ENCODE data around the gene LY6G6D. TPM values are rescaled to one million over a fixed set of nuclear protein-coding genes. Genes with fewer than 3 reads are reported as not detected.

The LY6G6D gene
- total and polyA plus RNA-seq, 2 of the 13 experiments (the other 11 are each of a cell fraction or from before 2014, with no cell fraction given) = not detected

DNA sequence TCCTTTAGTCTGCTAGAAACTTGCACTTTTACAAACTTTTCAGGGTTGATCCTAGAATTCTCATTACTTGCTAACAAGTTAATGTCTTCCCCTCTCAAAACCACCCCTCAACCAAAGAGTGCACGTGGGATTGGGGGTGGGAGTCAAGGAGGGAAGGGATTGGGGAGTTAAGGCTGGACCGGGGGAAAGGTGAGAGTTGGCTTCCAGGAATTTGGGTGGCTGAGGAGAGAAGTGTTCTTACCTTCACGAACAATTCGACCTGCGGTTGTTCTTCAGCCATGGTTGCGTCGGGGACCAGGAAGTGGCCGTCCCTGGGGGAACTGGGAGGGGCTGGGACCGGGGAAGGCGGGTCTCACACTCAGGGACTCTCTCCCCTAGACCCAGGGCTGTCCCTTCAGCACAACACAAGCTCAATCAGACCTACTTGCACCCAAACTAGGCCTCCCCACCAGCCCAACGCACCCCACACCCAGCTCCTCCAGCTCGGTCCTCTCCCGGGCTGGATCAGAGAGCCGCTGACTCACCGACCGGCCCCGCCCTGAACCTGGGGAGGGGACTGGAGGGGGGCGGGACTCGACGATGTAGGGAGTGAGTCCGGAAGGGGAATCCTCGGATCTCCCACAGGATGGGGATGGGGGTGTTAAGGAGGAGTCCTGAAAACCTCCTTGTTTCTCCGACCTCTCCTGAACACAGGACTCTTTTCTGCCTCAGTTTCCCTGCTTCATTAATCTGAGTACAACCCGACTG is 21.0 kb downstream of the LY6G6D start, which contains the start of gene CLIC1 (continued):
- TF ChIP-seq, protein P1, sequence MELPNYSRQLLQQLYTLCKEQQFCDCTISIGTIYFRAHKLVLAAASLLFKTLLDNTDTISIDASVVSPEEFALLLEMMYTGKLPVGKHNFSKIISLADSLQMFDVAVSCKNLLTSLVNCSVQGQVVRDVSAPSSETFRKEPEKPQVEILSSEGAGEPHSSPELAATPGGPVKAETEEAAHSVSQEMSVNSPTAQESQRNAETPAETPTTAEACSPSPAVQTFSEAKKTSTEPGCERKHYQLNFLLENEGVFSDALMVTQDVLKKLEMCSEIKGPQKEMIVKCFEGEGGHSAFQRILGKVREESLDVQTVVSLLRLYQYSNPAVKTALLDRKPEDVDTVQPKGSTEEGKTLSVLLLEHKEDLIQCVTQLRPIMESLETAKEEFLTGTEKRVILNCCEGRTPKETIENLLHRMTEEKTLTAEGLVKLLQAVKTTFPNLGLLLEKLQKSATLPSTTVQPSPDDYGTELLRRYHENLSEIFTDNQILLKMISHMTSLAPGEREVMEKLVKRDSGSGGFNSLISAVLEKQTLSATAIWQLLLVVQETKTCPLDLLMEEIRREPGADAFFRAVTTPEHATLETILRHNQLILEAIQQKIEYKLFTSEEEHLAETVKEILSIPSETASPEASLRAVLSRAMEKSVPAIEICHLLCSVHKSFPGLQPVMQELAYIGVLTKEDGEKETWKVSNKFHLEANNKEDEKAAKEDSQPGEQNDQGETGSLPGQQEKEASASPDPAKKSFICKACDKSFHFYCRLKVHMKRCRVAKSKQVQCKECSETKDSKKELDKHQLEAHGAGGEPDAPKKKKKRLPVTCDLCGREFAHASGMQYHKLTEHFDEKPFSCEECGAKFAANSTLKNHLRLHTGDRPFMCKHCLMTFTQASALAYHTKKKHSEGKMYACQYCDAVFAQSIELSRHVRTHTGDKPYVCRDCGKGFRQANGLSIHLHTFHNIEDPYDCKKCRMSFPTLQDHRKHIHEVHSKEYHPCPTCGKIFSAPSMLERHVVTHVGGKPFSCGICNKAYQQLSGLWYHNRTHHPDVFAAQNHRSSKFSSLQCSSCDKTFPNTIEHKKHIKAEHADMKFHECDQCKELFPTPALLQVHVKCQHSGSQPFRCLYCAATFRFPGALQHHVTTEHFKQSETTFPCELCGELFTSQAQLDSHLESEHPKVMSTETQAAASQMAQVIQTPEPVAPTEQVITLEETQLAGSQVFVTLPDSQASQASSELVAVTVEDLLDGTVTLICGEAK (IDR thresholded peaks at IDR 0.05) = no peak
- TF ChIP-seq, protein P1 (CRISPR knock-in tag; IDR thresholded peaks at IDR 0.05) = peak; percentile 67
- peak; percentile 14 for TF ChIP-seq ASH2L (IDR thresholded peaks at IDR 0.05; ENCODE audit: insufficient read length, low read depth, low read length)
- no peak for TF ChIP-seq ZNF781 (CRISPR knock-in tag; IDR thresholded peaks at IDR 0.05; ENCODE audit: borderline replicate concordance, not compliant biosample characterization)
- TF ChIP-seq POLR2A (IDR thresholded peaks at IDR 0.05; ENCODE audit: insufficient read depth in 1 of 2, low read depth in 2 of 2, low read length in 2 of 2) = peak in 1 of 2 experiments; percentile 68; a peak in 2 of 4 replicates
- TF ChIP-seq ZNF263 (CRISPR knock-in tag; IDR thresholded peaks at IDR 0.05) = peak; percentile 86
- no peak for TF ChIP-seq FOXA1 (IDR thresholded peaks at IDR 0.05)
- TF ChIP-seq FOXA1 (CRISPR knock-in tag; IDR thresholded peaks at IDR 0.05) = peak; percentile 21; the same call in 1 of the 2 replicates
- TF ChIP-seq TAF15 (IDR thresholded peaks at IDR 0.05; ENCODE audit: low read depth, low read length, poor library complexity, severe bottlenecking) = peak; percentile 68
- TF ChIP-seq, protein P2, sequence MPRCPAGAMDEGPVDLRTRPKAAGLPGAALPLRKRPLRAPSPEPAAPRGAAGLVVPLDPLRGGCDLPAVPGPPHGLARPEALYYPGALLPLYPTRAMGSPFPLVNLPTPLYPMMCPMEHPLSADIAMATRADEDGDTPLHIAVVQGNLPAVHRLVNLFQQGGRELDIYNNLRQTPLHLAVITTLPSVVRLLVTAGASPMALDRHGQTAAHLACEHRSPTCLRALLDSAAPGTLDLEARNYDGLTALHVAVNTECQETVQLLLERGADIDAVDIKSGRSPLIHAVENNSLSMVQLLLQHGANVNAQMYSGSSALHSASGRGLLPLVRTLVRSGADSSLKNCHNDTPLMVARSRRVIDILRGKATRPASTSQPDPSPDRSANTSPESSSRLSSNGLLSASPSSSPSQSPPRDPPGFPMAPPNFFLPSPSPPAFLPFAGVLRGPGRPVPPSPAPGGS (CRISPR knock-in tag; IDR thresholded peaks at IDR 0.05) = peak; percentile 76; the same call in 1 of the 2 replicates
- no peak for TF ChIP-seq ZFP36L2 (CRISPR knock-in tag; IDR thresholded peaks at IDR 0.05)
- TF ChIP-seq, protein P3, sequence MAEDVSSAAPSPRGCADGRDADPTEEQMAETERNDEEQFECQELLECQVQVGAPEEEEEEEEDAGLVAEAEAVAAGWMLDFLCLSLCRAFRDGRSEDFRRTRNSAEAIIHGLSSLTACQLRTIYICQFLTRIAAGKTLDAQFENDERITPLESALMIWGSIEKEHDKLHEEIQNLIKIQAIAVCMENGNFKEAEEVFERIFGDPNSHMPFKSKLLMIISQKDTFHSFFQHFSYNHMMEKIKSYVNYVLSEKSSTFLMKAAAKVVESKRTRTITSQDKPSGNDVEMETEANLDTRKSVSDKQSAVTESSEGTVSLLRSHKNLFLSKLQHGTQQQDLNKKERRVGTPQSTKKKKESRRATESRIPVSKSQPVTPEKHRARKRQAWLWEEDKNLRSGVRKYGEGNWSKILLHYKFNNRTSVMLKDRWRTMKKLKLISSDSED (CRISPR knock-in tag; IDR thresholded peaks at IDR 0.05) = no peak
- peak; percentile 89 for TF ChIP-seq BORCS8-MEF2B (CRISPR knock-in tag; IDR thresholded peaks at IDR 0.05)
- TF ChIP-seq HDAC1 (CRISPR knock-in tag; IDR thresholded peaks at IDR 0.05) = peak; percentile 75; the same call in 1 of the 2 replicates
- 0 out of 2 replicates have a peak, but pooled peaks have one; percentile 20 for TF ChIP-seq GATAD1 (CRISPR knock-in tag; IDR thresholded peaks at IDR 0.05)
- TF ChIP-seq HNRNPLL (IDR thresholded peaks at IDR 0.05; ENCODE audit: low read depth, low read length, poor library complexity, severe bottlenecking) = peak; percentile 57
- peak; percentile 53 for TF ChIP-seq KLF9 (CRISPR knock-in tag; IDR thresholded peaks at IDR 0.05; ENCODE audit: low read depth)
- peak; percentile 68 for TF ChIP-seq RARA (CRISPR knock-in tag; IDR thresholded peaks at IDR 0.05)

Data from HepG2 (cell line).